Neural cell (in vitro differentiated cells): ENCODE results near the gene MACC1. TPM values are rescaled to one million over a fixed set of nuclear protein-coding genes. Genes with fewer than 3 reads are reported as not detected.

Experiments used
- H2AFZ ChIP-seq: fragments of 200-600, 300-800 bp; sonication (generic), shearing (Covaris generic); 2 replicates; pipeline ENCODE4 v1.6.0; 2014; ENCODE audit warnings: low read depth, mild to moderate bottlenecking, antibody characterized with exemption, low read length, moderate library complexity
- H3F3A ChIP-seq: fragments of 200-600 bp; shearing (Covaris generic); 2 replicates; pipeline ENCODE4 v1.6.1; 2016; ENCODE audit warnings: mild to moderate bottlenecking, moderate library complexity, mixed read lengths, antibody characterized with exemption, low read length; ENCODE audit not compliant: insufficient read depth, poor library complexity, severe bottlenecking
- H3K27ac ChIP-seq: fragments of 200-600, 300-800 bp; sonication (generic), shearing (Covaris generic); 2 replicates; pipeline ENCODE4 v1.5.1; 2014; ENCODE audit warnings: mild to moderate bottlenecking, low read length, moderate library complexity
- H3K27me3 ChIP-seq: fragments of 300-800, 200-600 bp; sonication (generic), shearing (Covaris generic); 2 replicates; pipeline ENCODE4 v1.6.0; 2014; ENCODE audit warnings: mild to moderate bottlenecking, low read depth, low read length, moderate library complexity; ENCODE audit not compliant: insufficient read depth
- H3K36me3 ChIP-seq: fragments of 300-800, 200-600 bp; sonication (generic), shearing (Covaris generic); 2 replicates; pipeline ENCODE4 v1.5.1; 2014; ENCODE audit warnings: mild to moderate bottlenecking, antibody characterized with exemption, low read length, moderate library complexity; ENCODE audit not compliant: insufficient read depth
- H3K4me2 ChIP-seq: fragments of 300-800, 200-600 bp; sonication (generic), shearing (Covaris generic); 2 replicates; pipeline ENCODE4 v1.6.0; 2014; ENCODE audit warnings: mild to moderate bottlenecking, low read length
- H3K4me3 ChIP-seq: fragments of 300-800, 200-600 bp; sonication (generic), shearing (Covaris generic); 2 replicates; pipeline ENCODE4 v1.5.1; 2014; ENCODE audit warnings: mild to moderate bottlenecking, low read length, moderate library complexity
- H3K79me2 ChIP-seq: fragments of 200-600 bp; shearing (Covaris generic); replicated peaks from 2 replicates; pipeline ENCODE4 v1.6.0; 2014; ENCODE audit warnings: mild to moderate bottlenecking, low read length, moderate library complexity; ENCODE audit not compliant: insufficient read depth
- H3K9ac ChIP-seq: fragments of 300-800, 200-600 bp; sonication (generic), shearing (Covaris generic); 2 replicates; pipeline ENCODE4 v1.6.1; 2016; ENCODE audit warnings: mild to moderate bottlenecking, low read length, mixed read lengths
- H3K9me2 ChIP-seq: fragments of 200-600 bp; shearing (Covaris generic); 2 replicates; pipeline ENCODE4 v1.6.1; 2016; ENCODE audit warnings: mild to moderate bottlenecking, low read length, mixed read lengths; ENCODE audit not compliant: insufficient read depth
- H3K9me3 ChIP-seq: fragments of 200-600, 300-800 bp; sonication (generic), shearing (Covaris generic); 2 replicates; pipeline ENCODE4 v1.6.1; 2016; ENCODE audit warnings: mild to moderate bottlenecking, mixed run types, low read length, moderate library complexity, mixed read lengths
- H4K20me1 ChIP-seq: fragments of 200-600 bp; shearing (Covaris generic); 2 replicates; pipeline ENCODE4 v1.6.1; 2016; ENCODE audit warnings: mild to moderate bottlenecking, mixed run types; ENCODE audit not compliant: insufficient read depth
- CTCF ChIP-seq: fragments of 450-650 bp; IDR thresholded peaks from 2 replicates; pipeline ENCODE4 v1.5.1; 2014; ENCODE audit warnings: antibody characterized with exemption, mild to moderate bottlenecking, moderate library complexity; ENCODE audit not compliant: poor library complexity, severe bottlenecking
- EP300 ChIP-seq: fragments of 450-650 bp; conservative IDR thresholded peaks from 2 replicates; pipeline ENCODE4 v1.6.1; 2014; ENCODE audit warnings: antibody characterized with exemption, mild to moderate bottlenecking, moderate library complexity; ENCODE audit not compliant: poor library complexity, severe bottlenecking
- EZH2 ChIP-seq: fragments of 200-600, 300-800 bp; shearing (Covaris generic), sonication (generic); IDR thresholded peaks from 2 replicates; pipeline ENCODE4 v1.6.1; 2014; ENCODE audit warnings: antibody characterized with exemption, low read length, borderline replicate concordance, mild to moderate bottlenecking; ENCODE audit not compliant: insufficient read depth, poor library complexity, severe bottlenecking
- MXI1 ChIP-seq: fragments of 450-650 bp; conservative IDR thresholded peaks from 2 replicates; pipeline ENCODE4 v1.6.1; 2014; ENCODE audit warnings: antibody characterized with exemption, mild to moderate bottlenecking; ENCODE audit not compliant: poor library complexity, severe bottlenecking
- POLR2AphosphoS5 ChIP-seq: IDR thresholded peaks from 2 replicates; pipeline ENCODE4 v1.6.1; 2012
- RAD21 ChIP-seq: fragments of 450-650 bp; conservative IDR thresholded peaks from 2 replicates; pipeline ENCODE4 v1.6.1; 2014; ENCODE audit warnings: antibody characterized with exemption, mild to moderate bottlenecking, moderate library complexity
- REST ChIP-seq: IDR thresholded peaks from 2 replicates; pipeline ENCODE4 v1.6.1; 2012; ENCODE audit warnings: borderline replicate concordance
- SMC3 ChIP-seq: fragments of 450-650 bp; conservative IDR thresholded peaks from 2 replicates; pipeline ENCODE4 v1.6.1; 2014; ENCODE audit warnings: antibody characterized with exemption, mild to moderate bottlenecking, moderate library complexity; ENCODE audit not compliant: poor library complexity
- TAF1 ChIP-seq: IDR thresholded peaks from 2 replicates; pipeline ENCODE4 v1.6.1; 2012; ENCODE audit warnings: low read depth
- polyA plus RNA-seq: library from polyadenylated mRNA; depleted of rRNA; stranded (reverse); fragments of >200 nt; gene quantifications from 2 replicates; pipeline ENCODE4 v1.2.3, GENCODE V29; 2014

MACC1 gene
- polyA plus RNA-seq, 1 donor from 2014 or later: 0.20 TPM

GRCh38 chr7:20238194-20238753, 21.1 kb upstream of the MACC1 start:
- no peaks in the 10 kb centered on the region for H4K20me1 ChIP-seq
- TF ChIP-seq POLR2AphosphoS5 (no peak), EZH2 (no peak), TAF1 (no peak), CTCF (no peak), MXI1 (no peak), REST (no peak), EP300 (no peak), RAD21 (no peak), SMC3 (no peak)
- H3K36me3 ChIP-seq: no peaks in the 10 kb centered on the region
- no peaks in the 10 kb centered on the region for H3K9me3 ChIP-seq
- H3K9me2 ChIP-seq: no peaks in the 10 kb centered on the region
- no peaks in the 10 kb centered on the region for H3K79me2 ChIP-seq
- H3K4me2 ChIP-seq: no peak overlapping the region
- H3K9ac ChIP-seq: no peak overlapping the region
- H2AFZ ChIP-seq: no peak overlapping the region
- no peak overlapping the region for H3K27ac ChIP-seq
- peaks cover 13% of the 10 kb centered on the region for H3F3A ChIP-seq
- no peak overlapping the region for H3K4me3 ChIP-seq
- no peaks in the 10 kb centered on the region for H3K27me3 ChIP-seq

GRCh38 chr7:20237464-20238193, 20.4 kb upstream of the MACC1 start:
- no peaks in the 10 kb centered on the region for H3K36me3 ChIP-seq
- H3K9ac ChIP-seq: no peak overlapping the region
- H4K20me1 ChIP-seq: no peaks in the 10 kb centered on the region
- no peak overlapping the region for H2AFZ ChIP-seq
- no peak overlapping the region for H3K27ac ChIP-seq
- H3F3A ChIP-seq: peaks cover 13% of the 10 kb centered on the region
- H3K4me2 ChIP-seq: no peak overlapping the region
- no peaks in the 10 kb centered on the region for H3K9me2 ChIP-seq
- H3K79me2 ChIP-seq: no peaks in the 10 kb centered on the region
- no peaks in the 10 kb centered on the region for H3K9me3 ChIP-seq
- TF ChIP-seq REST: no peak
- no peak for TF ChIP-seq MXI1
- no peak for TF ChIP-seq SMC3
- no peak for TF ChIP-seq TAF1
- no peak for TF ChIP-seq CTCF
- no peak overlapping the region for H3K4me3 ChIP-seq
- H3K27me3 ChIP-seq: no peaks in the 10 kb centered on the region
